A673 (cell line): ENCODE results near the gene KIN.

Experiments
- CTCF ChIP-seq: fragments of 300-800, 200-600 bp; sonication (generic); conservative IDR thresholded peaks from 2 replicates; pipeline ENCODE4 v1.5.1; 2017; ENCODE audit warnings: low read depth, mild to moderate bottlenecking, antibody characterized with exemption, low read length, moderate library complexity, mixed read lengths
- EZH2 ChIP-seq: fragments of 200-600 bp; sonication (generic); IDR thresholded peaks from 2 replicates; pipeline ENCODE4 v1.6.1; 2017; ENCODE audit warnings: borderline replicate concordance, low read depth, mild to moderate bottlenecking, mixed read lengths, antibody characterized with exemption, low read length; ENCODE audit not compliant: poor library complexity, severe bottlenecking

GRCh38 chr10:7708832-7709231 is 79.0 kb downstream of the KIN start:
- TF ChIP-seq EZH2, result no peak
- no peak for TF ChIP-seq CTCF
